ENCODE data around the gene GPLD1.
"Not testable (repeated sequence)": the region's sequence is repeated elsewhere in the genome, so short reads cannot be mapped to it uniquely, and the experiment has no call there.

GPLD1 gene

GRCh38 chr6:24489470-24489869 lies at the start of gene GPLD1:
GPLD1 (minus strand) TSS chr6:24489578; CDS start chr6:24489511, 67 bp downstream.
- no peak for DNase-seq

GRCh38 chr6:24537771-24538385 lies 48.5 kb upstream of the GPLD1 start:
- DNase-seq: no peak

- DNase-seq: no peak
Observed at GRCh38 chr6:24537082-24537699, 47.8 kb upstream of the GPLD1 start.

- DNase-seq: no peak
Observed at GRCh38 chr6:24536466-24536865, 47.1 kb upstream of the GPLD1 start.

GRCh38 chr6:24535210-24535609 lies 45.8 kb upstream of the GPLD1 start:
- DNase-seq: no peak

- no peak for DNase-seq
Observed at GRCh38 chr6:24534329-24534728, 45.0 kb upstream of the GPLD1 start.

- no peak for DNase-seq
Observed at GRCh38 chr6:24529985-24530384, 40.6 kb upstream of the GPLD1 start.

GRCh38 chr6:24524805-24525204 lies 35.4 kb upstream of the GPLD1 start:
- no peak for DNase-seq

GRCh38 chr6:24524329-24524728 lies 35.0 kb upstream of the GPLD1 start:
- DNase-seq: no peak

GRCh38 chr6:24522228-24523176 lies 33.1 kb upstream of the GPLD1 start:
- DNase-seq: no peak

- no peak for DNase-seq
Observed at GRCh38 chr6:24520929-24521546, 31.7 kb upstream of the GPLD1 start.

- DNase-seq: no peak
Observed at GRCh38 chr6:24517659-24518543, 28.5 kb upstream of the GPLD1 start.

GRCh38 chr6:24513602-24514001 lies 24.2 kb upstream of the GPLD1 start:
- no peak for DNase-seq

GRCh38 chr6:24511976-24512375 lies 22.6 kb upstream of the GPLD1 start:
- DNase-seq: not testable (repeated sequence)

- no peak for DNase-seq
Observed at GRCh38 chr6:24506814-24507520, 17.6 kb upstream of the GPLD1 start.

GRCh38 chr6:24504649-24505586 lies 15.5 kb upstream of the GPLD1 start:
- no peak for DNase-seq

- no peak for DNase-seq
Observed at GRCh38 chr6:24504287-24504648, 14.9 kb upstream of the GPLD1 start.

- no peak for DNase-seq
Observed at GRCh38 chr6:24501914-24502313, 12.5 kb upstream of the GPLD1 start.

GRCh38 chr6:24501374-24501773 lies 12.0 kb upstream of the GPLD1 start:
- no peak for DNase-seq

GRCh38 chr6:24500683-24501082 lies 11.3 kb upstream of the GPLD1 start:
- DNase-seq: no peak
